Activated naive CD4-positive, alpha-beta T cell treated with Interleukin-2 at 50 U/mL for 16 hours (primary cell): Measurements from ENCODE around the gene NEU2.
"Not testable (repeated sequence)": the region's sequence is repeated elsewhere in the genome, so short reads cannot be mapped to it uniquely, and the experiment has no call there.

Experiments used
- DNase-seq: peaks from one replicate; pipeline ENCODE4 v3.0.0-alpha.2; 2020

Gene NEU2

GRCh38 chr2:233059797-233060500 is 27.5 kb downstream of the NEU2 start, which contains the start of gene INPP5D:
TSS of gene INPP5D (plus strand) at chr2:233060342. CDS start at chr2:233060479, 137 bp downstream.
- peak; percentile 74 for DNase-seq

DNA sequence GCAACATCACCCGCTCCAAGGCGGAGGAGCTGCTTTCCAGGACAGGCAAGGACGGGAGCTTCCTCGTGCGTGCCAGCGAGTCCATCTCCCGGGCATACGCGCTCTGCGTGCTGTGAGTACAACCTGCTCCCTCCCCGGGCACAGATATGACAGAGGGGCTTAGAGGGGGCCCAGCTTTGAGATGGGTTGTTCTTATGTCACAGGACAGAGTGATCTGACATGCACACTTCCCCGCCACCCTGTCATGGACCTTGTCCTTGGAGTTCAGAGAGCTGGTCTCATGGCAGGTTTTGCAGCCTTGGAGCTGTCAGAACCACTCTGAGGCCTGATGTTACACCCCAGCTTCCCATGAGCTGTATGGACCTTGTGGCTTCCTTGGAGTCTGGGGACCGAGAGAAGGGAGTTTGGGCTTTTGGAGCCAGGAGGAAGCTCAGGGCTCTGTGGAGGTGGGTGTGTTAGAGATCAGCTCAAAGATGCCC is 28.1 kb downstream of the NEU2 start:
- no peak for DNase-seq

- peak; percentile 57 for DNase-seq
Measured at GRCh38 chr2:233060980-233061590, 28.6 kb downstream of the NEU2 start.

GRCh38 chr2:233061591-233062450 is 29.3 kb downstream of the NEU2 start:
- peak; percentile 59 for DNase-seq

DNA sequence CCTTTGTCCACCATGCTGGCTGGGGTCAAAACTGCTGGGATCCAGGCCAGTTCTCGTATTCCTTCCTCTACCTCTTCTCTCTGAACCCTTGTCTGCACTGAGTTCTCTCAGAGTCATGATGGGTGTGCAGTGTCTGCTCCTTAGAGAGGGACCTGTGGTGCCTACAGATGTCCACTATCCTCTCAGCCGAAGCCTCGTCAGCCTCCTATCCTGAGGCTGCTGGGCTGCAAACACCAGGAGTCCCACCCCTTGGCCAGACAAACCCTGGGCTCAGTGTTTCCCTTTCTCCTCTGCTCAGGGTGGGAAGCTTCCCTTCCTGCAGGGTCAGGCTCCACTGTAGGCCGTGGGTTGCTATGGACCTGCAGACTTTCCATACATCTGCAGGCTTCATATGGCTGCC is 30.0 kb downstream of the NEU2 start:
- DNase-seq: no peak

DNA sequence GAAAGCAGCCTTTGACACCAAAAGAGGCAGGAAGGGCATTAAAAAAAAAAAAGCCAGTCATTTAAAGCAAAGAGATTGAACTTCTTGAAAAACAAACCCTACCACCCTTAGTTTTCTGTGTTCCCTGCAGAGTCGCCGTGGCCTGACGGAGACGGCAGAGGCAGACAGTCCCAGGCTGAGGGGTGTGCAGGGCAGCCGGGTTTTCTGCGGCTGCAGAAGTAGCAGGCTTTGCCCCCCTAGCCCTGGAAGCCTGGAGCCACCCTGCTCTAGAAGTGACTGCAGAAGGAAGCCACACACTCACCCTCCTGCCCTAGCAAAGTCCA is 30.4 kb downstream of the NEU2 start:
- DNase-seq: no peak

GRCh38 chr2:233063269-233063975 is 30.9 kb downstream of the NEU2 start:
- no peak for DNase-seq

GRCh38 chr2:233063976-233064411 is 31.5 kb downstream of the NEU2 start:
- no peak for DNase-seq

- DNase-seq: no peak
Measured at GRCh38 chr2:233064530-233065199, 32.2 kb downstream of the NEU2 start.

DNA sequence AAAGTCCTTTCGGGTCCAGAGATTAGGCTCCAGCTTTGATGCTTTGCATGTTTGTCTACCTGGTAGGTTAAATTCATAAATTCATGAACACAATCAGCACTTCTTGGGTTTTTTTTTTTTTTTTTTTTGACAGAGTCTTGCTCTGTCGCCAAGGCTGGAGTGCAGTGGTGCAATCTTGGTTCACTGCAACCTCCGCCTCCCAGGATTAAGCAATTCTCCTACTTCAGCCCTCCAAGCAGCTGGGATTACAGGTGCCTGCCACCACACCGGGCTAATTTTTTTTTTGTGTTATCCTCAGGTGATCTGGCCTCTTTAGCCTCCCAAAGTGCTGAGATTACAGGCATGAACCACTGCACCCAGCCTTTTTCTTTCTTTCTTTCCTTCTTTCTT is 32.7 kb downstream of the NEU2 start:
- not testable (repeated sequence) for DNase-seq

GRCh38 chr2:233065954-233066470 is 33.5 kb downstream of the NEU2 start:
- no peak for DNase-seq

DNA sequence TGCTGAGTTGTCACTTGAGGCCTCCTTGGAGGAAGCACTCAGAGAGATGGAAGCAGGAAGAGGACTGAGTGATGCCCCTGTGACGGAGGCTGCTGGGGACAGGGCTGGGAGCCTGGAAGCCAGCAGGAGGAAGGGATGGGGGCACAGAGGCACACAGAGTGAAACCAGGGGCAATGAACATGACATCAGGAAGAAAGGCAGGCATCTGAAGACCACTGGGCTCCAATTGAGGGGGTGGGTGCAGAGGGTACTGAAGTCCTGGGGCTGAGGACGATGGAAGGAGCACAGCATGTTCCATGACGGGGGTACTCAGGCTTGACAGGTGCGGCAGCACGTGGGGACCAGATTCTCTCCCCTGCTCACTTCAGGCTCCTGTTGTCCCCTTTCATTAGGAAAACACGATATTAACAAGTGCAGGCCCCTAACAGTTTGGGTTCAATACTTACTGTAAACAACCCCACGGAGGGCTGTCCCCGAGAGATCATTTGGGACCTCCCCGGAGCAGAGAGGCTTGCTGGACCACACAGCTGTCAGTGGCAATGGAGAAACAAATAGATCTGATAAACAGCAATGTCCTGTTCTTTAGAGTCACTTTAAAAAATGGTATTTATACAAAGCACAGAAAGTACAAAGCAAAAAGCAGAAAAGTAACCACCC is 36.4 kb downstream of the NEU2 start:
- DNase-seq: no peak

DNA sequence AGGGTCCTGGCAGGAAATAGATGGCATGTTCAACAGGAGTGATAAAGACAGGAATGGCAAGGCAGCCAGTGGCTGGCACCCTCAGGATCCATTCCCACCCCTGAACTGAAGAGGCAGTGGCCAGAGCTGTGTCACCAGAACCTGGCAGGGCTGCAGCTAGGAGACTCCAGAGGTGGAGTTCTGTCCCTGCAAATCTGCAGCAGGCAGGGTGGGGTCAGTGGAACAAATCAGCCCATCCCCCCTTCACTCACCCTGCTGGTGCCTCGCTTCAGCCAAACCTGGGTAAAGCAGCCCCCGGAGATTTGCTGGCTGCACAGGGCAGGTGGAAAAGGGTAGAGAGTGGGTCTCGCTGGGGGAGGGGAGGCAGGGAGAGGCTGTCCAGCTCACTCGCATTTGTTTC is 40.4 kb downstream of the NEU2 start:
- DNase-seq: no peak

GRCh38 chr2:233074106-233074505 is 41.6 kb downstream of the NEU2 start:
- no peak for DNase-seq

DNA sequence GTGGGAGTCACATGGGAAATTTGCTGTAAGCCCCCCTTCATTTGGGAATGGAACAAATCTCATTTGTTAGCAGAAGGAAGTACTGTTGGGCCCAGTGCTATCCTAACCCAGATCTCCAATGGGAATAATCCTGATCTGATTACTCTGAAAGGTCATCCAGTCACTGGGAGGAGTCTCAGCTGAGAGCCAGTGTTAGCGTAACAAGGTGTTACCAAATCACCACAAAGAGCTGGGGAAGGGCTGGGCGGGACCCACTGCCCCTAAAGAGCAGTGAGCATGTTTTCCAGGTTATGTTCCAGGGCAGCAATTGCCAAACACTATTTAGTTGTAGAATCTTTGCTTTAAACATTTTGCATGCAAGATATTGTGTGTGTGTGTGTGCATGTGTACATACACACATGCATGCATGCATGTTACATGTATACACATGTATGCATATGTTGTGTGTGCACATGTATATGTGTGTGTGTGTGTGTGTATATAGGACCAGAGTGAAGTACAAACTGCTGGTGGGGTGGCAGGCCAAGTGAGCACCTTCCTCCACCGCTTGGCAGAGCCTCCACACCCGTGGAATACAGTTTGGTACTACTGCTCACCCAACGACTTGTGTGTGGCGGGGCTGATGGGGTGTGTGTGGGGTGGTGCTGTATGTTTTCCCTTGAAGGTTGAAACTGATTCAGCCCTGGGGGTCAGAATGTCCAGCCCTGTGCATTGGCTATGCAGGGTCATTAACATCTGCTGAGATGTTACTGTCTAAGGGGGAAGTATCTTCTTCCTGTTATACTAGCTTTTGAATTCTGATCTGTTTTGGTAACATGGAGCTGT is 42.9 kb downstream of the NEU2 start:
- no peak for DNase-seq

GRCh38 chr2:233075966-233076339 is 43.5 kb downstream of the NEU2 start:
- DNase-seq: no peak

DNA sequence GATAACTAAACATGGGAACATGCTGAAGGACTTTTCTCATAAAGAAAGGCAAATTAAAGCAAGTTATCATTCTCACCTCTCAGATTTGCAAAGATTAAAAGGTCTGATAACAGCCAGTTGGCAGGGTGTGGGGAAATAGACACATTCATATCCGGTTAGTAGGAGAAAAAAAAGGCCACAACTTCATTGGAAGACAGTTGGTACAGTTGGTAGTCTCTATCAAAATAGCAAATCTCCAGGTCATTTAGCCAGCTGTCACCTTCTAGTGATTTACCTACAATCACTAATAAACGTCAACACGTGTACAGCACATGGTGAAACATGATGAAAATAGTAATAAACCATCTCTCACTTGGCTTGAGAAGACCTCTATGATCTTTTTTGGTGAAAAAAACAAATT is 44.3 kb downstream of the NEU2 start:
- no peak for DNase-seq

DNA sequence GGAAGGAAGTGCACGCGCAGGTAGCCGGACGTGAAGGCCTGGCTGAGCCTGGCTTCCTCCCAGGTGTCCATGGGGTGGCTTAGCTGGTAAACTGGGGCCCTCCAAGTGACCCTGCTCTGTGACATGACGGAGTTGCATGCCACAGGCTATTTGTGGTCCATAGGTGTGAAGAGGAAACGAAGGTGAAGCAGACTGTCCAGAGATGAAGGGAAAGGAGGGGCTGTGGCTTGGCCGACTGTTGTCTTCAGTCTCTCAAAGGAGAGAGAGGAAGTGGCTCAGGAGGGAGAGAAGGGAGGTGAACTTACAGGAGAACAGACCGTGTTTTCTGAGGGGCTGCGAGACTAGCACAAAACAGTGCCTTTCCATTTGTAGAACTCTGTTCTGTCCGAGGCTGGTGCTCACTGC is 47.0 kb downstream of the NEU2 start:
- DNase-seq: no peak

GRCh38 chr2:233079953-233080835 is 47.7 kb downstream of the NEU2 start:
- no peak for DNase-seq

DNA sequence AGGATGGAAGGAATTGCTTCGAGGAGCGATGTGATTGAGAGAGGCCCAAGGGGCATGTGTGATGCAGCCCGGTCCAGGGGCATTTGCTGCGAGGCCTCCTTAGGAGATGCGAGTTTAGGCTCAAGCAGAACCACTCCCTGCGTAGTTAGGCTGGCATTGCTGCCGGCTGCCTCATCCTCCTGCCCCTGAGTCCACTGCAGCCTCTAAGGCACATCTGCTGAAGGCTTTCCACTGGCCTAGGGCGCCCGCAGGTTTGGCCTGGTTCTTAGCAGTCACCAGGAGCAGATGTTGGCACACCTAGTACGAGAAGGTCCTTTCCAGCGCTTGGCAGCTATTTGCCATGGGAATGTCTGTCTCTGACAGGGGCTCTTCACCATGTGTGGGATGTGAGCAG is 48.4 kb downstream of the NEU2 start:
- DNase-seq: no peak
